Stimulated activated CD8-positive, alpha-beta memory T cell treated with anti-CD3 and anti-CD28 coated beads, Interleukin-7, amount 100 ng/mL, for 48 hours (primary cell): ENCODE results near the gene KCNQ1.

ENCODE experiments used
- DNase-seq, 2 donors: peaks; one replicate each; pipeline ENCODE4 v3.0.0-alpha.2; 2020; ENCODE audit warnings: low read depth in 1 of 2; ENCODE audit errors: extremely low read depth in 1 of 2

The KCNQ1 gene

DNA sequence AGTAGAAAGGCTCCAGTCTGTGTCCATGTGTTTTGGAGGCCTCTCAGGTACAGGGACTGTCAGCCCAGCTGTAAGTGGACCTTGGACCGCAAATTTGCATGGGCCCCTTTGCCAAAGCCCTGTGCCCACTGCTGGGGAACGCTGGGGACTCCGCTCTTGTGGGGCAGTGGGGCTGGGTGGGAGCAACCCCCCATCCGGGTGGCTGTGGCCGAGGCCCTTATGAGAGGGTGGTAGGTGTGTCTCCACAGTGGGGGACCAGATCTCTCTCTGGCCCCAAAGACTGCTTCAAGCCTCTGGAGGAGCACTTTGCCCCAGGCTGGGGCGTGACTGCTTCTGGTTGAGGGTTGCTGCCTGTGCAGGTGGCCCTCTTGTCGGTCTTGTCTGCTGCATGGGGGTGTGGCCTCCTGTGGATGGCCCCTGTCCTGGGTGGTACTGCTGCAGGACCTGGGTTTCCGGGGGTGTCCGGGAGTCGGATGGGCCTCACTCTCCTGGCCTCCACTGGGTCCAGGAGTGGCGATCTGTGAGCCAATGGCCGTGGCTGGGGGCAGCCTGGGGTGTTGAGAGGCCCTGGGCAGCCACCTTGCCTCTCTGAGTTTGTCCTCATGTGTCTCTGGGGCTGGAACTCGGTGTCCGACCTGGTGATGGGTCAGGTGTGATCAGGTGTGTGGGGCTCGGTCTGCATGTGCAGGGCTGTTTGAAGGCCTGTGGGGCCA lies 15.9 kb downstream of the KCNQ1 start:
- no peak for DNase-seq

DNA sequence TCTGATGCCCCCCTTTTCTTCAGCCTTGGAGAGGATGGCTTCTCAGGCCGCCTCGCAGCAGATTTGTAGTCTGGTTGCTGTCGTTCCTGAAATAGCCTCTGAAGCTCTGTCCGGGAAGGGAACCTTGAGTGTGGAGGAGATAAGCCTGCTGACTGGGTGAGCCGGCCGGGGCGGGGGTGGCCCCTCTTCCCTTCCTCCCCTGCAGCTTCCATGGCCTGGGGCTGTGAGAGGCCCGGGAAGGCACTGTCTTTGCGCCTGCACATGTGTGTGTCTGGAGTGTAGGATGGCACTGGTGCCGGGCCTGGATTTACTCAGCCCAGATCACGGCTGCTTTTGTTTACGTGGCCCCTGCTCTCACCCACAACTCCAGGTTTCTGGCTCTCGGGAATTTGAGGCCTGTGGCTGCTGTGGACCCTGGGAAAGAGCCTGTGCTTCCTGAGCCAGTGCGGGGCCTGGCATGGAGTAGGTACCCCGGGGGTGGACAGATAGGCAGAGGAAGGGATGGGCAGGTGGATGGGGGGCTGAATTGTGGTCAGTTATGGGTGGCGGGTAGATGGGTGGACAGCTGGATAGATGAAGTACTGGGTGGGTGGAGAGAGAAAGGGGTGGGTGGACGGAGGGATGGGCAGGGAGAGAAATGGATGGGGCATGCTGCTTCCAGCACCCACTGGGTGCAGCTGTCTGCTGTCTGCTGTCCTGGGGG lies 16.6 kb downstream of the KCNQ1 start:
- DNase-seq = no peak

DNA sequence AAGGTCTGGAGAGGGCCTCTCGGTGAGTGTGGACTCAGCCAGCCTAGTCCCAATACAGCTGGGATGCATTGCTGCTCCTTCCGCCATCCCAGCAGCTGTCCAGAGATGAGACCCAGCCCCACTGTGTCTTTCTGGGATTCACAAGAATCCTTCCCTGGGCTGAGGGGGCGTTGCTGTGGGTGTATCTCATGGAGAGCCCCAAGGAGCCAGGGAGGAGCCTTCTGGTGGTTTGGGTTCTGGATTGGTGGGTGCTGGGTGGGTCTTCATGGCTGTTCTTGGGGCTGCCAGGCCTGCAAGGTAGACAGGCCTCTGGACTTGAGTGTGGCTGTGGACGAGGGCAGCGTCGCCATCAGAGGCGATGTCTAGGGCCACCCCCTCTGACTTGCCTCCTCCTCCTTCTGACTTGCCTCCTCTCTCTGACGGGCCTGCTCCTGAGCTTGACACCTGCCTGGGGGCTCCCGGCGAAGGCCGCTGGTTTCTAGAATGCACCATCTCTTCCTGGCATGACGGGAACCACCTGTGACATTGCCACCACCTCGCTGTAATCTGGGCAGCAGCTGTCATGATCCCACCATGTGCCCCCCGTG lies 17.2 kb downstream of the KCNQ1 start:
- DNase-seq = no peak

DNA sequence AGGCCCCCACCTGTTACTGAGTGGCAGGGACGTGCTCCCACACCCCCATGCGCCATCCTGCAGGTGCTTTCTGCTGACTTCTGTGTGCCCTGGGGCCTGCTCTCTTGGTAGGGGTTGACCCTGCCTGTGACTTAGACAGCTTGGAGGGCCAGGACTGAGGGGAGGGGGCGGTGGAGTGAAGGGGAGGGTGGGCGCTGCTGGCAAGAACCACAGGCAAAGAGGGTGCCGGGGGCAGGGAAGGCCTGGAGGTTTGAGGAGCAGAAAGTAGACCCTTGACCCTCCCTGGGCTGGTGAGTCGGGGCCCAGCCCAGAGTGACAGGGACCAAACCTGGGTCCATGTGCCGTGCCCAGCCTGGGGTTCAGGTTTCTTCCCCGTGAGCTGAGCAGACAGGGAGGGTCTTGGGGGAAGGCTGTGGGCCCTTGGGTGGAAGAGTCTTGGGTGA lies 17.8 kb downstream of the KCNQ1 start:
- DNase-seq = no peak

DNA sequence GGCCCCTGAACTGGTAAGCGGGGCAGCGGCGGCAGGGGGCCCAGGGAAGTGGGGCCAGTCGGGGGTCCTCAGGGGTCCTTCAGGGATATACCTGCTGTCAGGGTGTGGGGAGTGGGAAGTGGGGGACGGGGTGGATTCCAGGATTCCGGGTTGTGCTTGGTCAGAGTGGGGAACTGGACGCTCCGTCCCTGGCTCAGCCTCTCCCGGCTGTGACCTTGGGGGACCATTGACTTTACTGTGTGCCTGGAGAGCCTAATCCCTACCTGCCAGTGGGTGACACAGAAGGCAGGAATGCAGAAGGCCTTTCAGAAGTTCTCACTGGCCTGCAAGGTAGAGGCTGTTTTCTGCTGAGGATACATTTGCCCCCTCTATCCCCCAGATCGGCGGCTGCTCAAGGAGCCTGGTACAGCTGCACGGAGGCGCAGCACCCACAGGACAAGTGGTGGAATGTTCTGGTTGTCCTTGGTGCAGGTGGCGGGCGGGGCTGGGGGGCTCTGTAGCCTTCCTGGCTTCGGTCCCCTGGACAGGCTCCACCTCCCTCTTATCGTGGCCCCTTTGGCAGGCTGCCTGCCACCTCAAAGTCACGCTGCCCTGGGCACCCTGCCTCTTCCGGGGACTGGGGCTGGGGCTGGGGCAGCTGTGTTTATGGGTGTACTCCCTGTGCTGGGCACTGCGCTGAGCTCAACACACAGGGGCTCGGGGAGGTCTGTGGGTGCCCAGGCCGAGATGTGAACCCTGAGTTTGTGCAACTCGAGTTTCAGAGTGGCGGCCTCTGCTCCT lies 18.4 kb downstream of the KCNQ1 start:
- no peak for DNase-seq

DNA sequence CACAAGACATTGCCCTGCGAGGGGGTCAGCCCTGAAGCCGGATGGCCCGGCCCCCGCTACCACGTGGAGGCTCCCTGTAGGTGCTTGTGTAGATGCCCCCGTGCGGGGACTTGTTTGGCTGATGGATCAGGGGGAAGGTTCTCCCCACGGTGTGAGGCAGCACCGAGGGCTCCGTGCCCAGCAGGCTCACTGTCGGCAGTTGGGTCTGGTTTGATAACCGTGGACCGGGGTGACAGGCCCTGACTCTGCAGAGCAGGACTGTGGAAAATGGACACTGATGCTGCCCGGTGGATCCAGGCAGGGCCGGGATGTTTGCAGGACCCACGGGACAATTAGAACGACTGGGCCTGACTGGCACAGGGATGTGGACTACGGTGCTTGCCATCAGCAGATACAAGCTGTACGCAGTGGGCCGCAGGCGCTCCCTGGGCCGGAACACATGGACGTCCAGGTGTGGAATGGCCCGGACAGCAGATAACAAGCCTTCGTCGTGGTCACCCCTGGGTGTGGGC lies 19.0 kb downstream of the KCNQ1 start:
- DNase-seq = no peak

DNA sequence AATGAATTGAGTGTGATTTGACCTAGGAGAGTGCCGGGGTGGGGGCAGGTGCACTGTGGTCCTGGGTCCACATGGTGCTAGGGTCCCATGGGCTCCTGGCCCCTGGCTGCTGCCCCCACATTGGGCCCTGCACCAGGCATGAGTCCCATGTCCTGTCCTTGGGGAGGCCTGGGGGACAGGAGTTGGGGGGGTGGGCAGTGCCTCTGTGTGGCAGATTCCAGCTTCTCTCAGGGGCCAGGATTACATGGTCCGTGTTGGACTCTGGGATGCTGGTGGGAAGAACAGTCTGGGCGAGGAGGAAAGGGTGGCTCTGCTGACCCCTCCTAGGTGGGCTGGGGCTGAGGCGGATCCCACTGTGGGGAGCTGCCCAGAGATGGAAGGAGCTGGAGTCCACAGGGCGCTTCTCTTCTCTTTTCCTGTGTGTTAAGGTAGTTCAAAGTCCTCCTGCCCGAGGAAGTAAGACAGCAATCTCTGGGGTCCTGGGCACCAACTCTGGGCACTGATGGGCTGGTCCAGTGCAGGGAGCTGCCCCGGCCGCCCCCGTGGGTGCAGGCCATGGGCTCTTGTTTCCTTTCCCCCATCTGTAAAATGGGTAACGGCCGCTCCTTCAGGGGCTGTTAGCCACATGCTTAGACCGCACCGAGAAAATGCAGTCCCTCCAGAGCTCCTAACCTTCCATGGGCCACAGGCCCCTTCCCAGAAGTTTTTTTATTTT lies 19.8 kb downstream of the KCNQ1 start:
- DNase-seq = no peak

DNA sequence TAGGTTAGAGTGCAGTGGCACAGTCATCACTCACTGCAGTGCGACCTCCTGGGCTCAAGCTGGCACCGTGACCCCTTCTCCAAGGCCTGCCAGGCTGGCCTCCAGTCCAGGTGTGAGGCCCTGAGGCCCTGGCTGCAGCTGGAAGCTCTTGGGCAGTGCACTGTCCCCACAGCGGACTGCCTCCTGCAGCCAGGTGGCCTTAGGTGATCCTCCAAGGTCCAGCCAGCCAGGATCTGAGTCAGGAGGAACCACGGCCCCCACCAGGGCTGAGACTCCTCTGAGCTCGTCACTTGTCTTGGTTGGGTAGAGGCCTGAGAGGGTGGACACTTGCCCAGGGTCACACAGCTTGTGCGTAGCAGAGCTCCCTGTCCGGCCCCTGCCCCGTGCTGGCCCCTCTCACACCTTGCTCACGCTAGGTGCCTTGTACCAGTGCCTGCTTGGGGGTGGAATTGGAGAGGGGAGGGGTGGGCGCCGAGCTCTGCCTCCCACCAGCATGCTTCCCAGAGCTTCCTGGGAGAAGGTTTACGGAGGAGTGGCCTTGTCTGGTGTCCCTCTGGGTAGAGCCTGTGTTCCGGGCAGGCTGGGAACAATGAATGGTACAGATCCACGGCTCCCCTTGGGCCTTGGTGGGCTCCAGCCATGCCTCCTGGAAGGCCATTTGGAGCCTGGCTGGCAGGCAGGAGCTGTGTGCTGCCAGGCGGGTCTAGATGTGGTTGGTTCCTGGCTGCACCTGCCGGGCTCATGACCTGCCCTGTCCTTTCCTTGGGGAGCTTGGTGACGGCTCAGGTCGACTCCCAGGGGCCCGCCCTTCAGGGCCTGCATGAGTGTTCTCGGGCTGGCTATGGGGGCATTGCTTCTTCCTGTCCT lies 20.6 kb downstream of the KCNQ1 start:
- DNase-seq = no peak

DNA sequence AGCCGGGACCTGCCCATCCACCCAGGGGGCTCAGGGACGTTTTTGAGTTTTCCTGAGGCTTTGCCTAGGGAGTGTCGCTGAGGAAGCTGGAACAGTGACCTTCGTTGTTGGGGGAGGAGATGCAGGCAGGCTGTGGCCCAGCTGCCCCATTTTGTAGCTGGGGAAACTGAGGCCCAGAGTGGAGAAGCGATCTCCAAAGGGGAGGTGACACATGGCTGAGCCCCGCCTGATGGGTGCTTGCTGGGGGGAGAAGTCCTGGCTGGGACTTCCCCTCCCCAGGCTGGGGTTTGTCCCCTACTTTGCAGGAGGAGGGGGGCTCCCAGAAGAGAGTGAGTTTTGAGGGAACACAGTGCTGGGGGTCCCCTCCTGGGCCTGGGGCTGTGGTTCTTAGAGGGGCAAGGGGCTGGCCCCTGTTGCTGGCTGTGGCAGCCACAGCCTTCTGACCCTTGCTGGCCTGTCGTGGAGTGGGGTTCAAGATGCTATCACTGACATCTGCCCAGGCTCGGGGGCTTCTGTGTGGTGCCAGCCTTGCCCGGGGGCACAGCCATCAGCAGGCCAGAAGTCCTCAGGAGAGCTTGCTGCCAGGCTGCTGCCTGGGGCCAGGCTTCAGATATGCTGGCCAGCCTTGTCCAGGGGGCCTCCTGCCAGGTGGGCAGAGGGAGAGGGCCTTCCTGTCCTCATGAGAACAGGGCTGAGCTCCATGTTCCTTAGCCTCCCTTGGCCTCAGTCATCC lies 21.4 kb downstream of the KCNQ1 start:
- no peak for DNase-seq

DNA sequence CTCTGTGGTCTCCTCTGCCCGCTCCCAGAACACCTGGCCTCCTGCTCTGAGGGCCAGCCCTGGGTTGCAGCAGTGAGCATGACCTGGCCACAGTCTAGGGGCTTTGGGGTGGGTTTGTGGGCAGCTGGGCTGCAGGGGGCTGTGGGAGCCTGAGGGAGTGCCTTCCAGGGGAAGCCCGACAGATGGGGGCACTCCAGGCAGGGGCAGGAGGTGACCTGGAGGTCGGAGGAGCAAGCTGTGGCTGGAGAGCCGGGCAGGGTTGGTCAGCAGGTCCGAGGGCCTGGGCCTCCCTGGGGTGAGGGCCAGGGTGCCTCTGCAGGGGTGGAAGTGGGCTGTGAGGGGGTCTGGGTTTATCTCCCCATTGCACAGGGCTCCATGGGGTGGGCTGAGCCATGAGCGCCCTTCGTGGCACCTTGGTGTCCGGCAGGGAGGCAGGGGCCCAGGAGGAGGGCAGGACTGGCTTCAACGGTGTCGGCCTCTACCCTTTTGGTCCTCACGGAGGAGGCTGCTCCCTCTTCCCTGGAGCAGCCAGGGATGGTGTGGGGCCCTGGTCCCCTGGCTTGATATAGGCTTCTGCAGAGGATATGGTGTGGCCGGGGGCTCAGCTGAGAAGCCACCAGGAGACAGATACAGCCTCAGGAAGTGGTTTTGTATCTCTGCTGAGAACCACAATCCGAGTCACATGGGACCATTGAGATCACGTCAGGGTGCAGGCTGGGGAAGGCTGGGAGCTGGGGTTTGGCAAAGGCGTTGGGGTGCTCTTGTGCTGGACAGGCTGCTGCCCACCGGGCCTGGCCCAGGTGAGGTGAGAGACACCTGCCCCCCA lies 22.3 kb downstream of the KCNQ1 start:
- peak in 1 of 2 donors; percentile 29 for DNase-seq

DNA sequence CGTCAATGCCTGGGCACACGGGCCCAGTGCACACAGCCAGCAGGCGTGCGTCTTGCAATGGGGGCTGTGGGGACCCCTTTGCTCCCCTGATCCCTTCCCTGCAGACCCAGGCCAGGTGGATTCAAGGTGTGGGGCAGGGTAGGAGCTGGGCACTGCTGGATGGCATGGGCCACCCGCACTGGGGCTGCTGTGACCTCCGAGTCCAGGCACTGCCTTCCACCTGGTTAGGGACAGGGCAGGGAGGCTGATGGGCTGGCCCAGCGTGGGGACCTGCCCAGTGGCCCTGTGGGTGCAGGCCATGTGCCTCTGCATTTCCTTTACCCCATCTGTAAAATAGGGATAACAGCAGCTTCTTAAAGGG lies 22.9 kb downstream of the KCNQ1 start:
- DNase-seq = no peak

DNA sequence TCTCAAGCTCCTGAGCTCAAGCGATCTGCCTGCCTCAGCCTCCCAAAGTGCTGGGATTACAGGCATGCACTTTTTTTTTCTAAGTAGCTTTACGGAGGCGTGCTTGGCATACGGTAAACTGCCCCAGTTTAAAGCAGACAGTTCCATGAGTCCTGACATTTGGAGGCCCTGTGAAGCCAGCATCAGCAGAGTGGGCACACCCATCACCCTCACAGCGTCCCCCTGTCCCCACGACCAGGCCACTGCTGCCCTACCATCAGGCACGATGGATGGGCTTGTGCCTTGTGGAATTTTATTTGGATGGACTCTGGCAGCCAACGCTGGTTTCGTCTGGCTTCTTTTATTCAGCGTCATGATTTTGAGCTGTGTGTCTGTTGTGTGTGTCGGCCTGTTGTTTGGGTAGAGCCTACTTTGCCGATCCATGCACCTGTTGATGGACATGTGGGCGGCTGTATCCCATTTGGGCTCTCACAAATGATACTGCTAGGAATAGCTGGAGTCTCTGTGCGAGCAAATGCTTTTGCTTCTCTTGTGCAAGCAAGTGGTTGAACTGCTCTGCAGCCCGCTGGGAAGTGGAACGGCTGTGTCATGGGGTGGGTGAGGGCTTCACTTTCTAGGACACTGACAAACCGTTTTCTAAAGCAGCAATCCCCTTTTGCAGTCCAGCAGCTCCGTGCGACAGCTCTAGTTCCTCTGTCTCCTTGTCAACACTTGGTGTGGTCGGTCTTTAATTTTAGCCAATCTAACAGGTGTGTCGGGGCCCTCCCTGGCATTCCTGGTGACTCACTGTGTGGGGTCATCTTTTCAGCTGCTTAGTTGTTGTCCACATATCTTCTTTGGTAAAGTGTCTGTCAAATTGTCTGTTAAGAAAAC lies 23.8 kb downstream of the KCNQ1 start:
- DNase-seq = no peak

DNA sequence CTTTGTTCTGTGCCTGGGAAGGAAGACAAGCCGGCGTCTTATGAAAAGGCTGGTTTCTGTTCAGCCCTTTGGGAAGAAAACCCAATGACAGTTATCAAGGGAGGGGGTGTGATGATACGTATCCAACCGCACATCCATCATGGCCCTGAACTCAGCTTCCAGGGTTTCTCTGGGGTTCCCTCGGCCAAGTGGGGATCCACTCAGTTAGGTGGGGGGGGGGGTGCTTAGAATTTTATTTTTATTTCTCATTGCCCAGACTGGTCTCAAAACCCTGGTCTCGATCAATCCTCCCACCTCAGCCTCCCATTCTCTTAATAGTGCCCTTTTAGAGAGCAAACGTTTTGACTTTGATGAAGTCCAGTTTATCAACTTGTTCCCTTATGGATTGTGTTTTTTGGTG lies 25.7 kb downstream of the KCNQ1 start:
- DNase-seq = no peak

DNA sequence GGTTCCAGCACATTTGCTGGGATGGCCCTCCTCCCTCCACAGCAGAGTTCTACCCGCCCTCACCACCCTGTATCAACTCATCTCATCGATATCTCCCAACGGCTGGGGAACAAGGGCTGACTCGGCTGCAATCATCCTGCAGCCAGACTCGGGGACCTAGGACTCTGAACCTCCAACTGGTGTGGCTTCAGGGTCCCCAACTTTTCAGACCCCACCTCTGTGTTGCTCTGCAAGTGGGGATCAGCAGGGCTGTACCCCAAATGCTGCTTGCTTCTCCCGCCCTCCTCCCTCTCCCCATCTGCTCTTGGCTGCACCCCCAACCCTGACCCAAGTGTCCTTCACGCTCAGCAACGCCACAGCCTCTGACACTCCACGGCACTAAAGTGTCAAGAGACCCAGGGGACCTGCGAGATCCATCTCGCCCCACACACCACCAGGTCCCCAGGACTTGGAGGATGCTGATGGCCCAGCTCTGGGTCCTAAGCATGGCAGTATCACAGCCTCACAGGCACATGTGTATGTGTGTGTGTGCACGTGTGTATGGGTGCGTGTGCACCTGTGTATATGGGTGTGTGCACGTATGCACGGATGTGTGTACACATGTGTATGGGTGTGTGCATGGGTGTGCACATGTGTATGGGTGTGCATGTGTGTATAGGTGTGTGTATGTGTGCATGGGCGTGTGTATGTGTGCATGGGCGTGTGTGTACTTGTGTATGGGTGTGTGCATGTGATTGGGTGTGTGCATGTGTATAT lies 26.4 kb downstream of the KCNQ1 start:
- no peak for DNase-seq

DNA sequence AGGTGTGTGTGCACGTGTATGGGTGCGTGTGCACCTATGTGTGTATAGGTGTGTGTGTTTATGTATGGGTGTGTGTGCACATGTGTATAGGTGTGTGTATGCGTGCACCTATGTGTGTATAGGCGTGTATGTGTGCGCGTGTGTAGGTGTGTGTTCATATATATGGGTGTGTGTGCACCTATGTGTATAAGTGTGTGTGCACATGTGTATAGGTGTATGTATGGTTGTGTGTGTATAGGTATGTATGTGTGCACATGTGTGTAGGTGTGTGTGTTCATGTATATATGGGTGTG lies 26.9 kb downstream of the KCNQ1 start:
- no peak for DNase-seq

DNA sequence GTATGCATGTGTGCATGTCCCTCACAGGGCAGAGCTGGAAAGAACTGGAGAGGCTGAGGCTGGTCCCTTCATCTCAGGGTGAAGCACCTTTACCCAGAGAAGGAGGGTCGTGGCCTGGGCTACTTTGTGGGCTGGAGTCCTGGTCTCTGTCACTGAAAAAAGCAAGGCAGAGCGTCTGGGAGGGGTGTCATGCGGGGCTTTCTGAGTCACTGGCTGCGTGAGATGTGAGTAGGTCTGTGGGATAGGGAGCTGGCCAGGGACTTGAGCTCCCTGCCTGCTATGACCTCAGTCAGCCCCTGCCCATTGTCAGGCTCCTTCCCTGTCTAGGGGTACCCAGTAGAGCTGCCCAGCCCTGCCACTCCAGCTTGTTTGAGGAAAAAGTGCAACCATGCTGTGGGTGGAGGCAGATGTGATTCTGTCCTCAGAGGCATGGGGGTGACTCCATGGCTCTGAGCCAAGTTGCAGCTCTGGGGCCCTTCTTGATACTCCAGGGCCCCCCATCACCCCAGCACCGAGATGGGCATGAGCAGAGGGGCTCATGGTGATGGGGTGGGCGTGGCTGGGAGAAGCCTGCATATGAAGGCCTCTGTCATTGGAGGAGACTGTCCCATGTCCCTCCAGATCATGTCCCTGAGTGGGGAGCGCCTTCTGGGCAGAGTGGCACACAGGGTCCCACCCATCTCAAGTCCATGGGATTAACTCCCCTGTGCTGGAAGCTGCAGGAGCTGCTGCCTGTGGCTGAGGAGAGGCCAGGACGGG lies 27.8 kb downstream of the KCNQ1 start:
- DNase-seq = no peak
